Peyer's patch (tissue), 4 donors: Measurements from ENCODE around the gene CLEC4G. TPM values are rescaled to one million over a fixed set of nuclear protein-coding genes. Genes with fewer than 3 reads are reported as not detected.
A peak's percentile ranks its signal among the peaks of the same experiment; 100 is the strongest.

Experiments
- DNase-seq, 3 donors: peaks; one replicate each; pipeline ENCODE4 v3.0.0-alpha.2; 2017 to 2019
- H3K27ac ChIP-seq, 4 donors: fragments of 200-600 bp; sonication (generic); one replicate each; pipeline ENCODE4 v1.5.1; 2016 to 2019
- H3K27me3 ChIP-seq, 2 donors: fragments of 200-600 bp; sonication (generic); one replicate each; pipeline ENCODE4 v1.5.1; 2019
- H3K36me3 ChIP-seq, 3 donors: fragments of 200-600 bp; sonication (generic); one replicate each; pipeline ENCODE4 v1.5.1; 2016 to 2019
- H3K4me1 ChIP-seq, 4 donors: fragments of 200-600 bp; sonication (generic); one replicate each; pipeline ENCODE4 v1.5.1; 2016 to 2019
- H3K4me3 ChIP-seq, 4 donors: fragments of 200-600 bp; sonication (generic); 1 replicate in 3 of 4; 2 replicates in 1 of 4; pipeline ENCODE4 v1.5.1; 2016 to 2019; ENCODE audit warnings: mild to moderate bottlenecking in 1 of 4
- H3K9me3 ChIP-seq, 4 donors: fragments of 200-600 bp; sonication (generic); one replicate each; pipeline ENCODE4 v1.5.1; 2016 to 2019; ENCODE audit warnings: mild to moderate bottlenecking in 1 of 4
- CTCF ChIP-seq, 6 experiments: fragments of 450-650 bp in 4 of 6; fragments of 200-600 bp in 2 of 6; sonication (generic) in 1 of 6; IDR thresholded peaks; one replicate each; pipeline ENCODE4 v1.5.1; 2017 to 2019; ENCODE audit warnings: antibody characterized with exemption in 6 of 6, mild to moderate bottlenecking in 3 of 6, moderate library complexity in 1 of 6
- POLR2A ChIP-seq, 2 donors: fragments of 450-650 bp; IDR thresholded peaks; one replicate each; pipeline ENCODE4 v1.5.1; 2017; ENCODE audit warnings: antibody characterized with exemption in 2 of 2, mild to moderate bottlenecking in 2 of 2, moderate library complexity in 2 of 2
- total RNA-seq, 4 donors: library from RNA; depleted of rRNA; stranded (reverse); fragments of >200 nt; gene quantifications; one replicate each; pipeline ENCODE4 v1.1.0, GENCODE V29; 2016

Gene CLEC4G
- total RNA-seq, 4 donors from 2014 or later: 1.1 TPM; not detected in 3

GRCh38 chr19:7689165-7689564 lies 42.7 kb downstream of the CLEC4G start:
- H3K36me3 ChIP-seq: peaks cover 0 to 2% (median 0%) of the 10 kb centered on the region in 3 donors
- H3K27ac ChIP-seq: no peak overlapping the region
- no peak overlapping the region for H3K4me3 ChIP-seq
- TF ChIP-seq POLR2A (IDR thresholded peaks at IDR 0.05): no peak
- no peak for TF ChIP-seq CTCF (IDR thresholded peaks at IDR 0.05)
- H3K4me1 ChIP-seq: peaks cover 0 to 1% (median 0%) of the 10 kb centered on the region in 4 donors
- no peaks in the 10 kb centered on the region for H3K27me3 ChIP-seq
- DNase-seq: no peak
- H3K9me3 ChIP-seq: no peaks in the 10 kb centered on the region

DNA sequence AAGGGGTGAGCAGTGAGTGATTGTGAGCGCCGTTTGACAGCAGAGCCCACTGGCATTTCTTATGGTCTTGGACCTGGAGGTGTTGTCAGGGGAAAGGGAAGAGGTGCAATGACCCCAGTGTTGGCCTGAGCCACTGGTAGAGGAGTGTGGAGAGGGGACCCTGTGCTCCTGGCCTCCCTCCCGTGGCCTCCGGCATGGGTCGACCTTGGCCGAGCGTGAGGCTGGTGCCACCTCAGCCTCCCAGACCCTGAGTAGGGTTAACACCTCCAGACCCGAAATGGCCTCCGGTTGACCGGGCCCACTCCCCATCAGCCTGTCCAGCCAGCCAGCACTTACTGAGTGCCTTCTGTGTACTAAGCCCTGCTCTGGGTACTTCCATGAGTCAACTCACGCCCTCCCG lies 44.7 kb downstream of the CLEC4G start:
- H3K27me3 ChIP-seq: no peaks in the 10 kb centered on the region
- H3K4me1 ChIP-seq: peaks cover 0 to 2% (median 0%) of the 10 kb centered on the region in 4 donors
- H3K36me3 ChIP-seq: peaks cover 0 to 21% (median 0%) of the 10 kb centered on the region in 3 donors
- no peaks in the 10 kb centered on the region for H3K9me3 ChIP-seq
- no peak overlapping the region for H3K27ac ChIP-seq
- no peak for DNase-seq
- no peak overlapping the region for H3K4me3 ChIP-seq
- no peak for TF ChIP-seq POLR2A (IDR thresholded peaks at IDR 0.05)
- TF ChIP-seq CTCF (IDR thresholded peaks at IDR 0.05): no peak

DNA sequence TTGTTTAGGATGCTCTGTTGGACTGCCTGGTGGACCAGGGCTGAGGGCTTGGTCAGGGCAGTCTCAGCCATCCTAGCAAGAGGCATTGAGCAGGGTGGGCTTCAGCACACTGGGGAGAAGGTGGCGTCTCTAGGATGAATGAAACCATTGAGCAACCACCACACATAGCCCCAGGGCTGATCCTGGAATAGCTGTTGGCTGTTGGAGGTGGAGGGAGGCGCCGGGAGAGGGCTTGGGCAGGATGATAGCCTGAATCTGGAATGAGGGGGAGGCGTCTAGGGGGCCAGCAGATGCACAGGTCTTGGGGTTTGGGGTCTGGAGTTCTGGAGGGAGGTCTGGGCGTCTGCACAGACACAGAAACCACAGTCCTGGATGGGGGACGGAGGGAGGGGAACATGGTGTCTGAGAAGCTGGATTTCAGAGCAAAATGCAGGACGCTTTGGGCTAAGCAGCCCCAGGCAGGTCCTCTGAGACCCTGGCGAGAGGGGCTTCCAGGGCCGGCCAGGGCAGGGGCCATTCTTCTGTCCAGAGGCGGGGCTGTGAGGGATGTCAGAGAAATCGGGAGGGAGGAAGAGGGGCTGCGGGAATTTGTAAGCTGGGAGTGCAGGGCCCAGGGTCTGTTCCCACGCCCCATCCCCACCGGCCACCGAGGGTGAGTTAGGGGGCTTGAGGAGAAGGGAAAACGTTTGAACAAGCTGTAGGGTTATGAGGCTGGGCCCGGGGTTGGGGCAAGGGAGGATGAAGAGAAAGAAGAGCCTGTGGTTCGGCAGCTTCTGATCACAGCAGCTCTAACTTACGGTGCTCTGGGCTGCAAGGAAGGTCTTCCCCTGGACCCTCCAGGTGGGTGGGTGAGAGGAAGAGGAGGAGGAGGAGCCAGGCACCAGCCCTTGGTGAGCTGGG lies 46.1 kb downstream of the CLEC4G start:
- no peak for TF ChIP-seq POLR2A (IDR thresholded peaks at IDR 0.05)
- TF ChIP-seq CTCF (IDR thresholded peaks at IDR 0.05): no peak
- no peaks in the 10 kb centered on the region for H3K27me3 ChIP-seq
- DNase-seq: no peak
- H3K27ac ChIP-seq: no peak overlapping the region
- H3K4me3 ChIP-seq: no peak overlapping the region
- H3K4me1 ChIP-seq: peaks cover 0 to 6% (median 0%) of the 10 kb centered on the region in 4 donors
- H3K36me3 ChIP-seq: peaks cover 0 to 21% (median 0%) of the 10 kb centered on the region in 3 donors
- no peaks in the 10 kb centered on the region for H3K9me3 ChIP-seq

DNA sequence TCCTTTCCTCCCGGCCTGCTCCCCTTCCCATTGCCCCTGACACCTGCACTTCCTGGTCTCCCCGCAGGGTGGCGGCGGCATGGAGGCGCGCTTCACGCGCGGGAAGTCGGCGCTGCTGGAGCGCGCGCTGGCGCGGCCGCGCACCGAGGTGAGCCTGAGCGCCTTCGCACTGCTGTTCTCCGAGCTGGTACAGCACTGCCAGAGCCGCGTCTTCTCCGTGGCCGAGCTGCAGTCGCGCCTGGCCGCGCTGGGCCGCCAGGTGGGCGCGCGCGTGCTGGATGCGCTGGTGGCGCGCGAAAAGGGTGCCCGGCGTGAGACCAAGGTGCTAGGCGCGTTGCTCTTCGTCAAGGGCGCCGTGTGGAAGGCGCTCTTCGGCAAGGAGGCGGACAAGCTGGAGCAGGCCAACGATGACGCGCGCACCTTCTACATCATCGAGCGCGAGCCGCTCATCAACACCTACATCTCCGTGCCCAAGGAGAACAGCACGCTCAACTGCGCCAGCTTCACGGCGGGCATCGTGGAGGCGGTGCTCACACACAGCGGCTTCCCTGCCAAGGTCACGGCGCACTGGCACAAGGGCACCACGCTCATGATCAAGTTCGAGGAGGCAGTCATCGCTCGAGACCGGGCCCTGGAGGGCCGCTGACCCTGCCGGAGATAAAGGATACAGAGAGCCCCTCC lies 49.6 kb downstream of the CLEC4G start:
- no peak for DNase-seq
- H3K27ac ChIP-seq: peak overlapping the region in 1 of 4 donors; percentile 95
- peak overlapping the region in 3 of 4 donors; percentile 59 to 97 (median 92) for H3K4me3 ChIP-seq

More for the DNA sequence above, 49.6 kb downstream of the CLEC4G start:
- Histone ChIP-seq H3K9me3 (no peaks in the 10 kb centered on the region), H3K27me3 (no peaks in the 10 kb centered on the region), H3K4me1 (peaks cover 0 to 18% (median 2%) of the 10 kb centered on the region in 4 donors), H3K36me3 (peaks cover 0 to 21% (median 0%) of the 10 kb centered on the region in 3 donors)
- TF ChIP-seq POLR2A (IDR thresholded peaks at IDR 0.05): no peak
- TF ChIP-seq CTCF (IDR thresholded peaks at IDR 0.05): no peak
